ENCODE data around the gene PPP2R1B.

DNA sequence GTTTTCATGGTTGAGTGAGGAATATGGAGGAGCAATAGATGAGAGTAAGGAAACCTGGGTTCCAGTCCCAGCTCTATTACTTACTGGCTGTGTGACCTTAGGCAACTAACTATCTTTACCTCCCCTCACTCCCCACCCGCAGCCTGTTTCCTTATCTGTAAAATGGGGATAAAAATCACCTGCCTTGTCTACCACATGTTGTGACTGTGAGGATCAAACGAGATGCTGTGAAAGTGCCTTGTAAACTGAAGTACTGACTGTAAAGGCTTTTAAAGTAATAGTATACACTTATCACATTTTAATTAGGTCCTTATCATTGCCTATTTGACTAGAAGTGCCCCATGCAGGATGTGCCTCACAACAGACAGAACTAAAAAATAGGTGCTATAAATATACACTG lies 18.9 kb upstream of the PPP2R1B start:
- TF ChIP-seq EP300 (conservative IDR thresholded peaks at IDR 0.05; ENCODE audit: poor library complexity, severe bottlenecking) (no peak), TAF1 (IDR thresholded peaks at IDR 0.05; ENCODE audit: low read depth) (no peak)

Measured in neural cell (in vitro differentiated cells).